ENCODE results near the gene ZGPAT.

ZGPAT gene

GRCh38 chr20:63685269-63686026 is 22.4 kb upstream of the ZGPAT start:
- Histone ChIP-seq H3K4me1 (peaks cover 20% of the 10 kb centered on the region), H3K4me3 (no peak overlapping the region), H3K4me2 (no peak overlapping the region), H3K27ac (no peak overlapping the region), H3K9ac (no peak overlapping the region), H3K27me3 (no peaks in the 10 kb centered on the region), H3K9me3 (no peaks in the 10 kb centered on the region), H4K20me1 (no peaks in the 10 kb centered on the region), H3K36me3 (peaks cover 31% of the 10 kb centered on the region)
- no peak for TF ChIP-seq Cebpa-rat (IDR thresholded peaks at IDR 0.05)

GRCh38 chr20:63686094-63686491 is 21.7 kb upstream of the ZGPAT start:
- TF ChIP-seq Cebpa-rat (IDR thresholded peaks at IDR 0.05) = no peak
- Histone ChIP-seq H3K9ac (no peak overlapping the region), H3K4me3 (no peak overlapping the region), H3K27me3 (no peaks in the 10 kb centered on the region), H3K4me1 (peaks cover 26% of the 10 kb centered on the region), H3K4me2 (no peak overlapping the region), H3K36me3 (peaks cover 24% of the 10 kb centered on the region), H3K9me3 (no peaks in the 10 kb centered on the region), H3K27ac (peak overlapping the region; percentile 51; the same call in 1 of the 2 replicates), H4K20me1 (peaks cover 5% of the 10 kb centered on the region; the same call in 1 of the 2 replicates)

GRCh38 chr20:63686492-63687321 is 21.1 kb upstream of the ZGPAT start:
- H3K27me3 ChIP-seq = no peaks in the 10 kb centered on the region
- H3K4me1 ChIP-seq = peaks cover 32% of the 10 kb centered on the region
- H3K36me3 ChIP-seq = peaks cover 18% of the 10 kb centered on the region
- peaks cover 11% of the 10 kb centered on the region; the same call in 1 of the 2 replicates for H4K20me1 ChIP-seq
- no peaks in the 10 kb centered on the region for H3K9me3 ChIP-seq
- no peak overlapping the region for H3K4me3 ChIP-seq
- H3K9ac ChIP-seq = peak overlapping the region; percentile 20; the same call in 1 of the 2 replicates
- TF ChIP-seq Cebpa-rat (IDR thresholded peaks at IDR 0.05) = no peak
- peak overlapping the region; percentile 66 for H3K4me2 ChIP-seq
- peak overlapping the region; percentile 51; the same call in 1 of the 2 replicates for H3K27ac ChIP-seq

GRCh38 chr20:63687419-63688178 is 20.2 kb upstream of the ZGPAT start:
- Histone ChIP-seq H3K4me3 (no peak overlapping the region), H4K20me1 (peaks cover 20% of the 10 kb centered on the region; the same call in 1 of the 2 replicates), H3K4me2 (peak overlapping the region; percentile 66), H3K4me1 (peaks cover 41% of the 10 kb centered on the region), H3K27ac (peak overlapping the region; percentile 51; the same call in 1 of the 2 replicates), H3K36me3 (peaks cover 10% of the 10 kb centered on the region; the same call in 1 of the 2 replicates), H3K9me3 (no peaks in the 10 kb centered on the region), H3K9ac (peak overlapping the region; percentile 20; the same call in 1 of the 2 replicates), H3K27me3 (no peaks in the 10 kb centered on the region)
- no peak for TF ChIP-seq Cebpa-rat (IDR thresholded peaks at IDR 0.05)

- Histone ChIP-seq H3K27ac (no peak overlapping the region), H3K4me1 (peaks cover 43% of the 10 kb centered on the region), H3K9me3 (no peaks in the 10 kb centered on the region), H3K4me3 (no peak overlapping the region), H3K9ac (no peak overlapping the region), H3K27me3 (no peaks in the 10 kb centered on the region), H4K20me1 (peaks cover 20% of the 10 kb centered on the region; the same call in 1 of the 2 replicates), H3K4me2 (no peak overlapping the region), H3K36me3 (peaks cover 2% of the 10 kb centered on the region; the same call in 1 of the 2 replicates)
- TF ChIP-seq Cebpa-rat (IDR thresholded peaks at IDR 0.05) = no peak
These were observed 19.4 kb upstream of the ZGPAT start for GRCh38 chr20:63688228-63689045.

GRCh38 chr20:63689046-63690002 is 18.5 kb upstream of the ZGPAT start:
- Histone ChIP-seq H3K4me2 (no peak overlapping the region), H3K9ac (no peak overlapping the region), H3K27ac (no peak overlapping the region)

GRCh38 chr20:63690003-63690897 is 17.6 kb upstream of the ZGPAT start:
- Histone ChIP-seq H3K4me1 (peaks cover 44% of the 10 kb centered on the region), H4K20me1 (peaks cover 20% of the 10 kb centered on the region; the same call in 1 of the 2 replicates), H3K9me3 (no peaks in the 10 kb centered on the region), H3K36me3 (peaks cover 14% of the 10 kb centered on the region; the same call in 1 of the 2 replicates), H3K9ac (no peak overlapping the region), H3K27ac (no peak overlapping the region), H3K4me3 (no peak overlapping the region), H3K4me2 (peak overlapping the region; percentile 65; the same call in 1 of the 2 replicates), H3K27me3 (no peaks in the 10 kb centered on the region)
- TF ChIP-seq Cebpa-rat (IDR thresholded peaks at IDR 0.05) = no peak

More at GRCh38 chr20:63689046-63690002, 18.5 kb upstream of the ZGPAT start:
- TF ChIP-seq Cebpa-rat (IDR thresholded peaks at IDR 0.05) = no peak
- Histone ChIP-seq H3K36me3 (peaks cover 7% of the 10 kb centered on the region; the same call in 1 of the 2 replicates), H3K9me3 (no peaks in the 10 kb centered on the region), H3K4me3 (no peak overlapping the region), H4K20me1 (peaks cover 20% of the 10 kb centered on the region; the same call in 1 of the 2 replicates), H3K4me1 (peaks cover 43% of the 10 kb centered on the region), H3K27me3 (no peaks in the 10 kb centered on the region)
